Left lung (tissue), 10 donors: Measurements from ENCODE around the gene TNPO2. TPM values are rescaled to one million over a fixed set of nuclear protein-coding genes. Genes with fewer than 3 reads are reported as not detected.

Experiments
- ATAC-seq: fragments of 200-7000 bp; cut with Tn5 transposase; one replicate; pipeline ENCODE4 v1.9.1; 2020; ENCODE audit warnings: moderate library complexity
- DNase-seq, 4 donors: peaks; one replicate each; pipeline ENCODE4 v3.0.0-alpha.2; 2013 to 2020
- H3K27ac ChIP-seq, 2 donors: fragments of 200-600 bp; sonication (generic) in 1 of 2; one replicate each; pipeline versions ENCODE4 v1.5.0 to v1.8.0; 2020 to 2021
- H3K27me3 ChIP-seq, 2 donors: fragments of 200-600 bp; sonication (generic) in 1 of 2; one replicate each; pipeline versions ENCODE4 v1.5.0 to v1.8.0; 2020 to 2021
- H3K36me3 ChIP-seq, 2 donors: fragments of 200-600 bp; sonication (generic) in 1 of 2; one replicate each; pipeline versions ENCODE4 v1.5.0 to v1.8.0; 2020 to 2021
- H3K4me1 ChIP-seq, 2 donors: fragments of 200-600 bp; one replicate each; pipeline ENCODE4 v1.8.0; 2021
- H3K4me3 ChIP-seq, 2 donors: fragments of 200-600 bp; sonication (generic) in 1 of 2; one replicate each; pipeline versions ENCODE4 v1.5.0 to v1.8.0; 2020 to 2021; ENCODE audit warnings: mild to moderate bottlenecking in 1 of 2
- H3K9me3 ChIP-seq, 2 donors: fragments of 200-600 bp; sonication (generic) in 1 of 2; one replicate each; pipeline versions ENCODE4 v1.5.0 to v1.8.0; 2020 to 2021
- CTCF ChIP-seq, 2 donors: fragments of 200-600 bp; sonication (generic) in 1 of 2; IDR thresholded peaks; one replicate each; pipeline versions ENCODE4 v1.5.0 to v1.8.0; 2021; ENCODE audit warnings: antibody characterized with exemption in 2 of 2
- intact Hi-C, 2 donors: fragments of 100-400 bp; cut with DNase I; formaldehyde crosslinking; loops; one replicate each; pipeline versions ENCODE4 v1.11.2 to v1.14.2; 2022
- polyA plus RNA-seq, 6 donors: library from polyadenylated mRNA; unstranded; fragments of 120-200 nt; gene quantifications; one replicate each; pipeline ENCODE4 v1.2.1, GENCODE V29; 2013; ENCODE audit not compliant: insufficient read length in 6 of 6
- total RNA-seq, 2 donors: library from RNA; stranded (reverse); fragmentation: NEBNext Ultra II Directional; extraction: Animal tissue kit (Norgen Biotek cat#: 25700); gene quantifications; one replicate each; pipeline ENCODE4 v1.2.1, GENCODE V29; 2021
- donor health status: DM: no; HTN: yes; CAD: no.
- donor health status: DM: no; HTN: no; CAD: no.

Gene TNPO2
- total and polyA plus RNA-seq, 8 donors: 54.8 to 92.6 (median 77.6) TPM

- no peaks in the 10 kb centered on the region for H3K27me3 ChIP-seq
- peak overlapping the region in 1 of 2 donors; percentile 82 for H3K4me3 ChIP-seq
- no peak for TF ChIP-seq CTCF (IDR thresholded peaks at IDR 0.05)
- peaks cover 0 to 55% of the 10 kb centered on the region in 2 donors for H3K36me3 ChIP-seq
- intact Hi-C loops: no loop called here
- no peak for DNase-seq
- no peaks in the 10 kb centered on the region for H3K9me3 ChIP-seq
- H3K27ac ChIP-seq: peak overlapping the region in 1 of 2 donors; percentile 76
- peaks cover 15 to 41% of the 10 kb centered on the region in 2 donors for H3K4me1 ChIP-seq
- no peak for ATAC-seq
These were observed 59.1 kb downstream of the TNPO2 start for GRCh38 chr19:12664406-12665280.

GRCh38 chr19:12660980-12661379 lies 62.8 kb downstream of the TNPO2 start:
- no peaks in the 10 kb centered on the region for H3K9me3 ChIP-seq
- no peak overlapping the region for H3K4me3 ChIP-seq
- ATAC-seq: no peak
- intact Hi-C loops: no loop called here
- no peak for TF ChIP-seq CTCF (IDR thresholded peaks at IDR 0.05)
- H3K27ac ChIP-seq: no peak overlapping the region
- peaks cover 0 to 91% of the 10 kb centered on the region in 2 donors for H3K36me3 ChIP-seq
- H3K4me1 ChIP-seq: peaks cover 3 to 20% of the 10 kb centered on the region in 2 donors
- no peak for DNase-seq
- no peaks in the 10 kb centered on the region for H3K27me3 ChIP-seq

- no peak for ATAC-seq
- Histone ChIP-seq H3K27ac (no peak overlapping the region), H3K4me1 (no peaks in the 10 kb centered on the region), H3K27me3 (no peaks in the 10 kb centered on the region), H3K4me3 (no peak overlapping the region), H3K9me3 (no peaks in the 10 kb centered on the region), H3K36me3 (peaks cover 0 to 100% of the 10 kb centered on the region in 2 donors)
- DNase-seq: no peak
- TF ChIP-seq CTCF (IDR thresholded peaks at IDR 0.05): no peak
- intact Hi-C loops: no loop called here
These were observed 65.8 kb downstream of the TNPO2 start for GRCh38 chr19:12657966-12658365.

GRCh38 chr19:12656899-12657571 lies 66.7 kb downstream of the TNPO2 start:
- intact Hi-C loops: no loop called here
- H3K4me3 ChIP-seq: no peak overlapping the region
- TF ChIP-seq CTCF (IDR thresholded peaks at IDR 0.05): no peak
- H3K27me3 ChIP-seq: no peaks in the 10 kb centered on the region
- ATAC-seq: no peak
- H3K9me3 ChIP-seq: no peaks in the 10 kb centered on the region
- peaks cover 0 to 100% of the 10 kb centered on the region in 2 donors for H3K36me3 ChIP-seq
- H3K4me1 ChIP-seq: no peaks in the 10 kb centered on the region
- no peak for DNase-seq
- H3K27ac ChIP-seq: no peak overlapping the region

- DNase-seq (no peak), ATAC-seq (no peak)
- Histone ChIP-seq H3K4me3 (no peak overlapping the region), H3K4me1 (no peaks in the 10 kb centered on the region), H3K27ac (no peak overlapping the region), H3K27me3 (no peaks in the 10 kb centered on the region), H3K9me3 (no peaks in the 10 kb centered on the region), H3K36me3 (peaks cover 0 to 94% of the 10 kb centered on the region in 2 donors)
- TF ChIP-seq CTCF (IDR thresholded peaks at IDR 0.05): no peak
- intact Hi-C loops: no loop called here
These were observed 68.2 kb downstream of the TNPO2 start for GRCh38 chr19:12655546-12655945.
